Liver (tissue), 9 donors: ENCODE data around the gene NAT14. TPM values are rescaled to one million over a fixed set of nuclear protein-coding genes. Genes with fewer than 3 reads are reported as not detected.

Source experiments
- DNase-seq: peaks from one replicate; pipeline ENCODE4 v3.0.0-alpha.2; 2017; ENCODE audit warnings: low spot score
- H3K27ac ChIP-seq, 2 donors: one replicate each; pipeline ENCODE4 v1.7.0; 2013; ENCODE audit warnings: inconsistent platforms in 2 of 2, low read length in 2 of 2, control low read depth in 1 of 2, low read depth in 1 of 2, mild to moderate bottlenecking in 1 of 2
- H3K27me3 ChIP-seq, 4 donors: one replicate each; pipeline versions ENCODE4 v1.6.1 to v1.7.0; 2013; ENCODE audit warnings: low read length in 3 of 4, inconsistent platforms in 1 of 4, mild to moderate bottlenecking in 1 of 4, moderate library complexity in 1 of 4; ENCODE audit not compliant: control insufficient read depth in 4 of 4, insufficient read depth in 4 of 4
- H3K36me3 ChIP-seq, 4 donors: one replicate each; pipeline versions ENCODE4 v1.6.1 to v1.7.0; 2013; ENCODE audit warnings: low read length in 3 of 4, mild to moderate bottlenecking in 3 of 4, low read depth in 1 of 4, moderate library complexity in 1 of 4; ENCODE audit not compliant: control insufficient read depth in 4 of 4, insufficient read depth in 3 of 4
- H3K4me1 ChIP-seq, 4 donors: one replicate each; pipeline versions ENCODE4 v1.6.1 to v1.7.0; 2013; ENCODE audit warnings: low read length in 3 of 4, mild to moderate bottlenecking in 3 of 4, moderate library complexity in 1 of 4; ENCODE audit not compliant: control insufficient read depth in 4 of 4, insufficient read depth in 4 of 4
- H3K4me3 ChIP-seq, 3 donors: one replicate each; pipeline versions ENCODE4 v1.6.1 to v1.7.0; 2013; ENCODE audit warnings: low read length in 3 of 3, control low read depth in 1 of 3, low read depth in 1 of 3, mild to moderate bottlenecking in 1 of 3
- H3K9ac ChIP-seq, 2 donors: one replicate each; pipeline ENCODE4 v1.7.0; 2013; ENCODE audit warnings: low read length in 2 of 2, mild to moderate bottlenecking in 2 of 2, moderate library complexity in 2 of 2, control low read depth in 1 of 2, low read depth in 1 of 2
- H3K9me3 ChIP-seq, 4 donors: one replicate each; pipeline versions ENCODE4 v1.6.1 to v1.7.0; 2013; ENCODE audit warnings: low read length in 3 of 4; ENCODE audit not compliant: control insufficient read depth in 4 of 4
- EGR1 ChIP-seq, 2 donors: IDR thresholded peaks; 2 replicates each; pipeline ENCODE4 v1.6.1; 2016 to 2018; ENCODE audit warnings: antibody characterized with exemption in 2 of 2, low read depth in 2 of 2
- FOXA1 ChIP-seq: IDR thresholded peaks from 2 replicates; pipeline ENCODE4 v1.6.1; 2016; ENCODE audit warnings: antibody characterized with exemption
- FOXA2 ChIP-seq: IDR thresholded peaks from 2 replicates; pipeline ENCODE4 v1.6.1; 2016; ENCODE audit warnings: antibody characterized with exemption
- GABPA ChIP-seq, 2 donors: IDR thresholded peaks in 1 of 2; conservative IDR thresholded peaks in 1 of 2; 2 replicates each; pipeline ENCODE4 v1.6.1; 2016; ENCODE audit warnings: antibody characterized with exemption in 2 of 2, mild to moderate bottlenecking in 1 of 2, moderate library complexity in 1 of 2
- HNF4A ChIP-seq, 2 donors: conservative IDR thresholded peaks; 2 replicates each; pipeline ENCODE4 v1.6.1; 2016; ENCODE audit warnings: antibody characterized with exemption in 2 of 2, mild to moderate bottlenecking in 2 of 2
- HNF4G ChIP-seq: IDR thresholded peaks from 2 replicates; pipeline ENCODE4 v1.6.1; 2016; ENCODE audit warnings: antibody characterized with exemption
- JUND ChIP-seq, 2 donors: IDR thresholded peaks; 2 replicates each; pipeline ENCODE4 v1.6.1; 2016; ENCODE audit warnings: antibody characterized with exemption in 2 of 2
- MAX ChIP-seq: IDR thresholded peaks from 2 replicates; pipeline ENCODE4 v1.6.1; 2016; ENCODE audit warnings: antibody characterized with exemption
- NR2F2 ChIP-seq: IDR thresholded peaks from 2 replicates; pipeline ENCODE4 v1.6.1; 2016; ENCODE audit warnings: antibody characterized with exemption
- RAD21 ChIP-seq, 2 donors: IDR thresholded peaks; 2 replicates each; pipeline ENCODE4 v1.6.1; 2016; ENCODE audit warnings: antibody characterized with exemption in 2 of 2, mild to moderate bottlenecking in 2 of 2
- RXRA ChIP-seq, 2 donors: IDR thresholded peaks; 2 replicates each; pipeline ENCODE4 v1.6.1; 2017 to 2018; ENCODE audit warnings: antibody characterized with exemption in 2 of 2, mild to moderate bottlenecking in 1 of 2
- SP1 ChIP-seq: IDR thresholded peaks from 2 replicates; pipeline ENCODE4 v1.6.1; 2018; ENCODE audit warnings: antibody characterized with exemption, mild to moderate bottlenecking
- TAF1 ChIP-seq: conservative IDR thresholded peaks from 2 replicates; pipeline ENCODE4 v1.6.1; 2016; ENCODE audit warnings: antibody characterized with exemption, mild to moderate bottlenecking
- YY1 ChIP-seq: IDR thresholded peaks from 2 replicates; pipeline ENCODE4 v1.6.1; 2016; ENCODE audit warnings: antibody characterized with exemption, mild to moderate bottlenecking
- ZBTB33 ChIP-seq: IDR thresholded peaks from 2 replicates; pipeline ENCODE4 v1.6.1; 2016; ENCODE audit warnings: antibody characterized with exemption
- WGBS: extraction: QIAGEN DNeasy Blood & Tissue Kit; methylation state at CpG from one replicate; pipeline ENCODE4 v1.1.7; 2013; 5-methylcytosine and 5-hydroxymethylcytosine counted together
- polyA plus RNA-seq, 2 donors: library from polyadenylated mRNA; stranded (reverse) in 1 of 2; unstranded in 1 of 2; fragments of 200-250 nt in 1 of 2; fragments of >200 nt in 1 of 2; fragmentation: Nextera tagmentation in 1 of 2; extraction: Ambion mirVana in 1 of 2; gene quantifications; one replicate each; pipeline versions ENCODE4 v1.2.1 to v1.2.3, GENCODE V29; 2013 to 2015
- total RNA-seq, 2 donors: library from RNA; depleted of rRNA; stranded (reverse); fragments of >200 nt; gene quantifications; one replicate each; pipeline ENCODE4 v1.2.3, GENCODE V29; 2014
- TF ChIP-seq, protein P1 (sequence below): IDR thresholded peaks from 2 replicates; pipeline ENCODE4 v1.6.1; 2016; ENCODE audit warnings: antibody characterized with exemption
- TF ChIP-seq, protein P2 (sequence below): IDR thresholded peaks from 2 replicates; pipeline ENCODE4 v1.6.1; 2016; ENCODE audit warnings: antibody characterized with exemption, mild to moderate bottlenecking
- TF ChIP-seq, protein P3 (sequence below): fragments of 150-350 bp; IDR thresholded peaks from 2 replicates; pipeline ENCODE4 v1.5.1; 2017; ENCODE audit warnings: improper control_type of control experiment, low read depth, low read length; ENCODE audit not compliant: missing input control
- donor health status: healthy.
- donor health status: healthy.
- donor health status: healthy.
- donor health status: healthy.
- donor health status: healthy.

NAT14 gene
- total and polyA plus RNA-seq, 4 donors, result 1.4 to 3.7 (median 3.0) TPM

GRCh38 chr19:55456347-55456746 lies 28.6 kb upstream of the NAT14 start (continued):
- TF ChIP-seq ZBTB33 (no peak), YY1 (no peak), RXRA (IDR thresholded peaks at IDR 0.05) (no peak), FOXA2 (no peak), SP1 (no peak), HNF4A (conservative IDR thresholded peaks at IDR 0.05) (no peak), MAX (no peak)
- TF ChIP-seq, protein P1, sequence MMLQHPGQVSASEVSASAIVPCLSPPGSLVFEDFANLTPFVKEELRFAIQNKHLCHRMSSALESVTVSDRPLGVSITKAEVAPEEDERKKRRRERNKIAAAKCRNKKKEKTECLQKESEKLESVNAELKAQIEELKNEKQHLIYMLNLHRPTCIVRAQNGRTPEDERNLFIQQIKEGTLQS, result no peak

DNA sequence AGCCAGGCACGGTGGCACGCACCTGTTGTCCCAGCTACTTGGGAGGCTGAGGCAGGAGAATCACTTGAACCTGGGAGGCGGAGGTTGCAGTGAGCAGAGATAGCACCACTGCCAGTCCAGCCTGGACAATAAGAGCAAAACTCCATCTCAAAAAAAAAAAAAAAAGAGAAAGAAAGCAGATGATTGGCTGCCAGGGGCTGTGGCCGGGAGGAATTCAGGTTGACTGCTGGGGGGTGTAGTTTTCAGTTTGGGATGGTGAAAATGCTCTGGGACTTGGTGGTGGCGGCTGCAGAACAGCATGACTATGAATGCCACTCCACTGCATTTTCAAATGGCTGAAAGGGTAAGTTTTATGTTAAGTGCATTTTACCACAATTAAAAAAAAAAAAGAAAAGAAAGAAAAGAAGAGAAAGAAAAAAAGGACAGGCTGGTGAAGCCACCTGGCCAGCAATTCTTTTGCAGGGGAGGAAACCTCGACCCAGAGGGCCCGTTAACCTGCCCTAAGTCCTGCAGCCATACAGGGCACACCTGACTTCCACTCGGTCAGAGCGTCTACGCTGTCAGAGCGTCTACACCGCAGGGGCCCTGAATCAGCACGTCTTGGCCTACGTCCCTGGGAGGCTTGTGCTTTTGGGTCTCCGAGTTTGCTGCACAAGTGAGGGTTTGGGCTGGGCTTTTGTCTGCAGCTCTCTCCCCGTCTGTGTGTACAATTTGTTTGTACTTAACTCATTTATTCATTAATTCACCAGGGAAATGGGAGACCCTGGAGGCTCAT lies 27.1 kb upstream of the NAT14 start:
- H3K4me3 ChIP-seq, result no peak overlapping the region
- 89% methylated on average over 16 of the region's 16 CpGs for WGBS
- peaks cover 0 to 13% (median 4%) of the 10 kb centered on the region in 4 donors for H3K36me3 ChIP-seq
- no peaks in the 10 kb centered on the region for H3K9me3 ChIP-seq
- TF ChIP-seq, protein P2, sequence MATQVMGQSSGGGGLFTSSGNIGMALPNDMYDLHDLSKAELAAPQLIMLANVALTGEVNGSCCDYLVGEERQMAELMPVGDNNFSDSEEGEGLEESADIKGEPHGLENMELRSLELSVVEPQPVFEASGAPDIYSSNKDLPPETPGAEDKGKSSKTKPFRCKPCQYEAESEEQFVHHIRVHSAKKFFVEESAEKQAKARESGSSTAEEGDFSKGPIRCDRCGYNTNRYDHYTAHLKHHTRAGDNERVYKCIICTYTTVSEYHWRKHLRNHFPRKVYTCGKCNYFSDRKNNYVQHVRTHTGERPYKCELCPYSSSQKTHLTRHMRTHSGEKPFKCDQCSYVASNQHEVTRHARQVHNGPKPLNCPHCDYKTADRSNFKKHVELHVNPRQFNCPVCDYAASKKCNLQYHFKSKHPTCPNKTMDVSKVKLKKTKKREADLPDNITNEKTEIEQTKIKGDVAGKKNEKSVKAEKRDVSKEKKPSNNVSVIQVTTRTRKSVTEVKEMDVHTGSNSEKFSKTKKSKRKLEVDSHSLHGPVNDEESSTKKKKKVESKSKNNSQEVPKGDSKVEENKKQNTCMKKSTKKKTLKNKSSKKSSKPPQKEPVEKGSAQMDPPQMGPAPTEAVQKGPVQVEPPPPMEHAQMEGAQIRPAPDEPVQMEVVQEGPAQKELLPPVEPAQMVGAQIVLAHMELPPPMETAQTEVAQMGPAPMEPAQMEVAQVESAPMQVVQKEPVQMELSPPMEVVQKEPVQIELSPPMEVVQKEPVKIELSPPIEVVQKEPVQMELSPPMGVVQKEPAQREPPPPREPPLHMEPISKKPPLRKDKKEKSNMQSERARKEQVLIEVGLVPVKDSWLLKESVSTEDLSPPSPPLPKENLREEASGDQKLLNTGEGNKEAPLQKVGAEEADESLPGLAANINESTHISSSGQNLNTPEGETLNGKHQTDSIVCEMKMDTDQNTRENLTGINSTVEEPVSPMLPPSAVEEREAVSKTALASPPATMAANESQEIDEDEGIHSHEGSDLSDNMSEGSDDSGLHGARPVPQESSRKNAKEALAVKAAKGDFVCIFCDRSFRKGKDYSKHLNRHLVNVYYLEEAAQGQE, result no peak
- TF ChIP-seq RAD21 (IDR thresholded peaks at IDR 0.05) (no peak), SP1 (no peak), HNF4G (no peak), MAX (no peak), NR2F2 (no peak), ZBTB33 (no peak), FOXA2 (no peak), FOXA1 (no peak), HNF4A (conservative IDR thresholded peaks at IDR 0.05) (no peak), RXRA (IDR thresholded peaks at IDR 0.05) (no peak), JUND (IDR thresholded peaks at IDR 0.05) (no peak), GABPA (IDR thresholded peaks at IDR 0.05 in 1 of 2, conservative IDR thresholded peaks at IDR 0.05 in 1 of 2) (no peak), EGR1 (IDR thresholded peaks at IDR 0.05; ENCODE audit: low read depth in 2 of 2) (no peak), TAF1 (no peak), YY1 (no peak)
- TF ChIP-seq, protein P1, result no peak
- TF ChIP-seq, protein P3, sequence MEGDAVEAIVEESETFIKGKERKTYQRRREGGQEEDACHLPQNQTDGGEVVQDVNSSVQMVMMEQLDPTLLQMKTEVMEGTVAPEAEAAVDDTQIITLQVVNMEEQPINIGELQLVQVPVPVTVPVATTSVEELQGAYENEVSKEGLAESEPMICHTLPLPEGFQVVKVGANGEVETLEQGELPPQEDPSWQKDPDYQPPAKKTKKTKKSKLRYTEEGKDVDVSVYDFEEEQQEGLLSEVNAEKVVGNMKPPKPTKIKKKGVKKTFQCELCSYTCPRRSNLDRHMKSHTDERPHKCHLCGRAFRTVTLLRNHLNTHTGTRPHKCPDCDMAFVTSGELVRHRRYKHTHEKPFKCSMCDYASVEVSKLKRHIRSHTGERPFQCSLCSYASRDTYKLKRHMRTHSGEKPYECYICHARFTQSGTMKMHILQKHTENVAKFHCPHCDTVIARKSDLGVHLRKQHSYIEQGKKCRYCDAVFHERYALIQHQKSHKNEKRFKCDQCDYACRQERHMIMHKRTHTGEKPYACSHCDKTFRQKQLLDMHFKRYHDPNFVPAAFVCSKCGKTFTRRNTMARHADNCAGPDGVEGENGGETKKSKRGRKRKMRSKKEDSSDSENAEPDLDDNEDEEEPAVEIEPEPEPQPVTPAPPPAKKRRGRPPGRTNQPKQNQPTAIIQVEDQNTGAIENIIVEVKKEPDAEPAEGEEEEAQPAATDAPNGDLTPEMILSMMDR, result no peak
- no peak overlapping the region for H3K9ac ChIP-seq
- no peaks in the 10 kb centered on the region for H3K27me3 ChIP-seq
- H3K27ac ChIP-seq, result no peak overlapping the region
- no peak for DNase-seq
- H3K4me1 ChIP-seq, result peaks cover 12 to 29% (median 24%) of the 10 kb centered on the region in 4 donors
